ENCODE measurements around the gene XPO4.

Gene XPO4

DNA sequence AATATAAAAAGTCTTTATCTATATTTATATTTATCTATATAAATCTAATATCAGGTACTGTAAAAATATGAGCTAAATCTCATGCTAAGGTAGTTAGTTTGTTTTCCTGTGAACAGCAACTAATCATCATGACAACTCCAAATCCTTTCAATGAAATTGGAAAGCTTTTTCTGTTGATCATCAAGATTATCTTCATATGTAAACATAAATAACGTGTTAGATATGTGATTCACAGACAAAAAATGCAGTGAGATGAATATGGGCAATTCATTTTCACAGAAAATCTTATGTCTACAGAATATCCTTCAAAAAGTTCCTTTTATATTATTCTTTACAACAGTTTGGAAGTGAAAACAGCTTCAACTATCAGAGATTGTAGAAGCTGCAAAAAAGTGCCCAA lies 87.1 kb downstream of the XPO4 start:
- TF ChIP-seq CTCF (IDR thresholded peaks at IDR 0.05) = no peak

- TF ChIP-seq CTCF (IDR thresholded peaks at IDR 0.05) = no peak
Measured at GRCh38 chr13:20814224-20814910, 88.2 kb downstream of the XPO4 start.

DNA sequence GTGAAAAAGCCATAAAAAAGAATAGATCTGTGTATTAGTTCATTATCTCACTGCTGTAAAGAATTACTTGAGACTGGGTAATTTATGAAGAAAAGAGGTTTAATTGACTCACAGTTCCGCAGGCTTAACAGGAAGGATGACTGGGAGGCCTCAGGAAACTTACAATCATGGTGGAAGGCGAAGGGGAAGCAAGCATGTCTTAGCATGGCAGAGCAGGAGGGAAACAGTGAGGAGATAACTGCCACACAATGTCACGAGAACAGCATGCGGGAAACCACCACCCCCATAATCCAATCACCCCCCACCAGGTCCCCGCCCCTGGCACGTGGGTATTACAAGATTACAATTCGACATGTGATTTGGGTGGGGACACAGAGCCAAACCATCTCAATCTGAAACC lies 89.7 kb downstream of the XPO4 start:
- TF ChIP-seq CTCF (IDR thresholded peaks at IDR 0.05) = no peak

- TF ChIP-seq CTCF (IDR thresholded peaks at IDR 0.05) = no peak
Measured at GRCh38 chr13:20810808-20811207, 91.7 kb downstream of the XPO4 start.

DNA sequence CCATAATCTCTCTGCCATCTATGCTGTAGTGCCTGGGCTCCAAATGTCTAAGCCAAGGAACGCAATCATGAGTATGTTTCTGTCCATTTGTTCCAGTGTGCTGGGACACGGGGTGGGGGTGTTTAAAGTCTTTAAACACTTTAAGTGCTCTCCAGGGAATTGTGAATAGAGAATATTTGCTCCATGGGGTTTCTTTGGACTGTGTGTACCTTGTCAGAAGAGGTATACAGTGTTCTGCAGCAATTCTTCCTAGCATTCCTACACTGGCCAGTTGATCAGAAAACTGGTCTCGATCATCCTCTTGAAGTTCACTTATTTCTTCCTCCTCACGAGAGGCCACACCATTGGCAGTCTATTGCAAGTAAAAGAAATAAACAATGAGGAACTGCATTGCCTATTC lies 93.7 kb downstream of the XPO4 start:
- no peak for TF ChIP-seq CTCF (IDR thresholded peaks at IDR 0.05)

DNA sequence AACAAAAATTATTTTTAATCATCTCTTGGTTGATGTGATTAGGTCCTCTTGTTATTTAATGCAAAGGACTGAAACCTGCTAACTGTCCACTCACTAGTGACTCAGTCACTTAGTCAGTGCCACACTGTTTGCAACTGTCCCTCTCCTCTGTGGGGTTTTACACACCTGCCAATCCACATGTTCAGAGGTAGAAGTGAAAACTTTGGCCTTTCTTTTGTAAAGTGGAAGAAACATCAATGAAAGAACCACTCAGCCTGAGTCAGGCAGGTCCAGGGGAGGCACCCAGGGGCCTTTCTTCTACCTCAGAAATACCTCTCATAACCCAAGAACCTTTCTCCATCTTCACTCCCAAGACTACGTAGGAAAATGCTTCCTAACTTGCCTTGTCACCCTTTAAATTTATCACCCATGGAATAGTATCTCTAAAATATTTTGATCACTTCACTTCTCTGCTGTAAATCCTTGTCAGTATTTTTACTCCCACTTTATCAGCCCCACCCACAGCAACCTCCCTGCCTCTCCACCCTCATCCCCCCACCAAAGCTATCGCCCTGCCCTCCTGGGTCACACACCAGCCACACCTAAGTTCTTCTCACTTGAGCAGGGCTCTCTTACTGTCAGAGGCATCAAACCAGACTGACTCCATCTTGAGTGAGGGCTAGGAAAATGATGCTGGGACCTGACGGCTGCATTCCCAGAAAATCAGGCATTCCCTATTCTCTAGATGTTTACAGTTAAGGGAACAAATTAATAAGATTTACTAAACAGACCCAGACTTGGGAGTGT lies 99.2 kb downstream of the XPO4 start:
- no peak for TF ChIP-seq CTCF (IDR thresholded peaks at IDR 0.05)

DNA sequence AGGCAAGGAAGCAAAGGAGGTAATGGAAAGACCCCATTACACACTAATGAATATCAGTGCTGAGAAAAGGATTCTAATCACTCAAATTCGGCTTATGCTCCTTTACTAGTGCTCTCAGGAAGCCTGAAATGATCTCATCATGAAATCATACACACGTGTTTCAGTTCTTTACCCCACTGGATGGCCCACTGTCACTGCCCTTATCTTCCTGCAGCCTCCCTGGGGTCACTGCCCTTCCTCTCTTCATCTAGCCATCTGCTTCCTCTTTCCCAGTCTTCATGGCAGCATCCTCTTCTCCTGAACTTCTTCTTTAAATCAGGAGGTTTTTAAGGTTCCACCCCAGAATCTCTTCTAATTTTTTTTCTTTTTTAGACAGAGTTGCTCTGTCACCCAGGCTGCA lies 100.8 kb downstream of the XPO4 start:
- no peak for TF ChIP-seq CTCF (IDR thresholded peaks at IDR 0.05)
